ENCODE data around the gene WRNIP1. TPM values are rescaled to one million over a fixed set of nuclear protein-coding genes. Genes with fewer than 3 reads are reported as not detected.

Gene WRNIP1
- total and polyA plus RNA-seq, 2 of the 8 experiments (the other 6 are each of a cell fraction or from before 2014, with no cell fraction given), result 38.2 to 39.2 TPM

- POLR2A ChIA-PET (ENCODE audit: partially characterized antibody), result no interaction called here
Measured at GRCh38 chr6:2751871-2752270, 13.3 kb upstream of the WRNIP1 start.

More at GRCh38 chr6:2751871-2752270, 13.3 kb upstream of the WRNIP1 start:
- no peak overlapping the region for H2BK120ac ChIP-seq (replicated peaks; ENCODE audit: low read depth, low read length)
- H2BK12ac ChIP-seq (ENCODE audit: low read depth, low read length), result no peak overlapping the region
- FAIRE-seq, result no peak
- H4K5ac ChIP-seq (ENCODE audit: insufficient read length, low read depth, low read length), result no peak overlapping the region
- H3K18ac ChIP-seq (ENCODE audit: extremely low read depth, low read length), result no peak overlapping the region
- H3K23me2 ChIP-seq (ENCODE audit: low read depth, low read length), result no peaks in the 10 kb centered on the region; the same call in 1 of the 2 replicates
- no peak overlapping the region for H3K9ac ChIP-seq (replicated peaks in 1 of 4; ENCODE audit: extremely low read depth in 1 of 4, low read depth in 3 of 4, low read length in 3 of 4)
- no peaks in the 10 kb centered on the region for H3K9me3 ChIP-seq (ENCODE audit: insufficient read depth in 2 of 2, low read depth in 1 of 2, low read length in 1 of 2)
- no peak overlapping the region for H3K14ac ChIP-seq (ENCODE audit: insufficient read length)
- H3K36me3 ChIP-seq (ENCODE audit: control insufficient read depth in 2 of 4, insufficient read depth in 4 of 4, low read length in 3 of 4), result no peaks in the 10 kb centered on the region
- CTCF ChIA-PET (ENCODE audit: partially characterized antibody), result interaction anchor here (0.6 to 9.9 kb wide), 6 partner anchors 8 to 309 kb away, joined by 3 to 163 read pairs (median 12); no protein-coding TSS in a partner anchor
- no peak overlapping the region for H3K4ac ChIP-seq (replicated peaks; ENCODE audit: insufficient read length, low read depth, low read length)
- no peaks in the 10 kb centered on the region for H3K79me1 ChIP-seq (ENCODE audit: low read depth, low read length)
- no peak for DNase-seq (ENCODE audit: low read depth in 1 of 2, low spot score in 2 of 2)
- H3K27ac ChIP-seq (ENCODE audit: low read depth, low read length), result no peak overlapping the region
- H2AK5ac ChIP-seq (ENCODE audit: low read depth, low read length), result no peak overlapping the region
- H4K8ac ChIP-seq (ENCODE audit: extremely low read depth, insufficient read depth, low read length), result no peak overlapping the region
- no peak overlapping the region for H3K4me2 ChIP-seq (ENCODE audit: insufficient read depth in 1 of 2, low read depth in 2 of 2, low read length in 2 of 2)
- H2BK5ac ChIP-seq (ENCODE audit: low read depth, low read length), result no peak overlapping the region
- no peak overlapping the region for H3K23ac ChIP-seq (ENCODE audit: insufficient read length)
- H2BK20ac ChIP-seq (ENCODE audit: low read length), result no peak overlapping the region
- no peak overlapping the region for H2AFZ ChIP-seq (ENCODE audit: low read length)
- no peak overlapping the region for H3K4me3 ChIP-seq (ENCODE audit: extremely low read depth in 1 of 4, insufficient read depth in 2 of 4, low read depth in 3 of 4, low read length in 4 of 4)
- no peak overlapping the region for H3K56ac ChIP-seq (replicated peaks; ENCODE audit: insufficient read length, low read depth, low read length)
- H4K91ac ChIP-seq (replicated peaks; ENCODE audit: insufficient read length, low read length), result no peak overlapping the region
- no peaks in the 10 kb centered on the region for H4K20me1 ChIP-seq (replicated peaks in 1 of 2; ENCODE audit: control insufficient read depth in 1 of 2, insufficient read depth in 2 of 2, low read length in 2 of 2)
- no peaks in the 10 kb centered on the region; a peak in 1 of 7 replicates for H3K4me1 ChIP-seq (replicated peaks in 1 of 4; ENCODE audit: control insufficient read depth in 3 of 4, insufficient read depth in 4 of 4, low read length in 3 of 4)
- no peak overlapping the region for H2BK15ac ChIP-seq (ENCODE audit: low read length)
- H3K79me2 ChIP-seq (ENCODE audit: control insufficient read depth in 1 of 2, insufficient read depth in 2 of 2, low read length in 2 of 2), result no peaks in the 10 kb centered on the region
- 79% methylated on average over 3 of the region's 3 CpGs; no CpG with 5 or more reads in 1 of the 2 experiments for WGBS, 2 experiments (ENCODE audit: extremely low coverage in 1 of 2, insufficient coverage in 1 of 2, insufficient read length in 1 of 2, insufficient replicate concordance in 2 of 2, low coverage in 1 of 2, low lambda C conversion rate in 2 of 2, missing lambda C conversion rate in 1 of 2)
- no peak for TF ChIP-seq TEAD4 (IDR thresholded peaks at IDR 0.05; ENCODE audit: low read depth, low read length)
- TF ChIP-seq JUND (IDR thresholded peaks at IDR 0.05; ENCODE audit: low read length), result no peak
- no peak for TF ChIP-seq JUN (IDR thresholded peaks at IDR 0.05; ENCODE audit: low read depth, low read length)
- no peak for TF ChIP-seq ZNF274 (IDR thresholded peaks at IDR 0.05; ENCODE audit: borderline replicate concordance, extremely low read depth, low read length)
- no peak for TF ChIP-seq POLR2A (IDR thresholded peaks at IDR 0.05; ENCODE audit: control extremely low read depth in 1 of 2, low read depth in 2 of 2, low read length in 2 of 2)
- no peak for TF ChIP-seq CTBP2 (IDR thresholded peaks at IDR 0.05; ENCODE audit: borderline replicate concordance, insufficient read depth, insufficient read length, low read length)
- no peak for TF ChIP-seq SP2 (IDR thresholded peaks at IDR 0.05; ENCODE audit: low read length)
- no peak for TF ChIP-seq CTCF (IDR thresholded peaks at IDR 0.05; ENCODE audit: control extremely low read depth in 1 of 3, insufficient read depth in 1 of 3, low read depth in 1 of 3, low read length in 3 of 3)
- no peak for TF ChIP-seq SIX5 (IDR thresholded peaks at IDR 0.05; ENCODE audit: low read depth, low read length)
- no peak for TF ChIP-seq BCL11A (IDR thresholded peaks at IDR 0.05; ENCODE audit: low read depth in 2 of 2, low read length in 2 of 2)
- TF ChIP-seq SP4 (IDR thresholded peaks at IDR 0.05; ENCODE audit: low read length), result no peak
- no peaks in the 10 kb centered on the region for H3K27me3 ChIP-seq (replicated peaks in 1 of 4; ENCODE audit: control insufficient read depth in 3 of 4, extremely low read depth in 1 of 4, insufficient read depth in 3 of 4, low read length in 3 of 4)

All from H1 (cell line).